ENCODE data around the gene NR2F6.

- no peak for TF ChIP-seq CTCF (optimal IDR thresholded peaks at IDR 0.05 in 1 of 3, IDR thresholded peaks at IDR 0.05 in 1 of 3, conservative IDR thresholded peaks at IDR 0.05 in 1 of 3; ENCODE audit: extremely low read depth in 1 of 3, insufficient read depth in 2 of 3, low read length in 3 of 3)
- no peak for TF ChIP-seq EZH2 (IDR thresholded peaks at IDR 0.05; ENCODE audit: low read length)
Measured at GRCh38 chr19:17248011-17248776, 2.5 kb upstream of the NR2F6 start.

All from keratinocyte (primary cell).